HepG2 (cell line): ENCODE measurements around the gene DMTF1. TPM values are rescaled to one million over a fixed set of nuclear protein-coding genes. Genes with fewer than 3 reads are reported as not detected.

Source experiments
- ASH2L ChIP-seq: fragments of 300-600, 200-600 bp; sonication (generic); IDR thresholded peaks from 2 replicates; pipeline ENCODE4 v1.7.0; 2017; ENCODE audit warnings: low read depth, mild to moderate bottlenecking, moderate library complexity, mixed read lengths, low read length; ENCODE audit not compliant: insufficient read length
- BRD4 ChIP-seq: sonication (generic); formaldehyde crosslinking; IDR thresholded peaks from 2 replicates; pipeline ENCODE4 v1.4.0; 2020; ENCODE audit warnings: missing genetic modification reagents
- CREB1 ChIP-seq, 2 experiments: fragments of 450-650 bp in 1 of 2; IDR thresholded peaks; 2 replicates each; pipeline ENCODE4 v1.6.1; 2016 to 2017; ENCODE audit warnings: control low read depth in 1 of 2, mild to moderate bottlenecking in 1 of 2, missing compliant biosample characterization in 1 of 2, missing genetic modification characterization in 1 of 2
- GMEB2 ChIP-seq: IDR thresholded peaks from 2 replicates; pipeline ENCODE4 v1.6.1; 2016; ENCODE audit warnings: missing biosample characterization, missing genetic modification reagents, low read depth
- IKZF1 ChIP-seq: fragments of 450-650 bp; IDR thresholded peaks from 2 replicates; pipeline ENCODE4 v1.7.1; 2016
- NRL ChIP-seq: sonication (generic); formaldehyde crosslinking; IDR thresholded peaks from 2 replicates; pipeline ENCODE4 v1.5.0; 2020; ENCODE audit warnings: missing genetic modification reagents, mild to moderate bottlenecking, moderate library complexity, borderline replicate concordance
- PBX2 ChIP-seq: IDR thresholded peaks from 2 replicates; pipeline ENCODE4 v1.6.1; 2016; ENCODE audit warnings: control low read depth
- REST ChIP-seq, 2 experiments: IDR thresholded peaks; 2 replicates each; pipeline ENCODE4 v1.6.1; 2011 to 2012; ENCODE audit warnings: low read length in 2 of 2, borderline replicate concordance in 1 of 2, low read depth in 1 of 2, mild to moderate bottlenecking in 1 of 2, moderate library complexity in 1 of 2
- TERF1 ChIP-seq: sonication (generic); formaldehyde crosslinking; IDR thresholded peaks from 2 replicates; pipeline ENCODE4 v1.8.0; 2022; ENCODE audit warnings: mild to moderate bottlenecking, missing genetic modification reagents, moderate library complexity
- ZKSCAN1 ChIP-seq: fragments of 150-350 bp; IDR thresholded peaks from 2 replicates; pipeline ENCODE4 v1.6.1; 2014; ENCODE audit warnings: low read length
- ZNF10 ChIP-seq: sonication (generic); formaldehyde crosslinking; IDR thresholded peaks from 2 replicates; pipeline ENCODE4 v1.4.0; 2020; ENCODE audit warnings: mild to moderate bottlenecking, low read depth, missing genetic modification reagents, borderline replicate concordance
- ZNF180 ChIP-seq: sonication (generic); formaldehyde crosslinking; IDR thresholded peaks from 2 replicates; pipeline ENCODE4 v1.4.0; 2020; ENCODE audit warnings: low read depth, missing genetic modification reagents, borderline replicate concordance
- ZNF260 ChIP-seq: sonication (generic); formaldehyde crosslinking; IDR thresholded peaks from 2 replicates; pipeline ENCODE4 v1.4.0; 2020; ENCODE audit warnings: missing genetic modification reagents, low read depth, mild to moderate bottlenecking, borderline replicate concordance
- ZNF292 ChIP-seq: sonication (generic); formaldehyde crosslinking; IDR thresholded peaks from 2 replicates; pipeline ENCODE4 v1.8.1; 2022; ENCODE audit warnings: mild to moderate bottlenecking, low read depth, missing genetic modification reagents, borderline replicate concordance
- ZNF605 ChIP-seq: sonication (generic); formaldehyde crosslinking; IDR thresholded peaks from 2 replicates; pipeline ENCODE4 v1.8.0; 2022; ENCODE audit warnings: mild to moderate bottlenecking, missing genetic modification reagents
- ZNF670 ChIP-seq: sonication (generic); formaldehyde crosslinking; IDR thresholded peaks from 2 replicates; pipeline ENCODE4 v1.8.0; 2022; ENCODE audit warnings: mild to moderate bottlenecking, missing genetic modification reagents, borderline replicate concordance
- ZNF713 ChIP-seq: sonication (generic); formaldehyde crosslinking; IDR thresholded peaks from 2 replicates; pipeline ENCODE4 v1.4.0; 2020; ENCODE audit warnings: mild to moderate bottlenecking, missing genetic modification reagents
- ZNF749 ChIP-seq: sonication (generic); formaldehyde crosslinking; IDR thresholded peaks from 2 replicates; pipeline ENCODE4 v1.8.0; 2022; ENCODE audit warnings: mild to moderate bottlenecking, missing genetic modification reagents, moderate library complexity, borderline replicate concordance
- ZNF83 ChIP-seq: sonication (generic); formaldehyde crosslinking; IDR thresholded peaks from 2 replicates; pipeline ENCODE4 v1.4.0; 2020; ENCODE audit warnings: missing genetic modification reagents, mild to moderate bottlenecking, borderline replicate concordance
- ZNF879 ChIP-seq: sonication (generic); formaldehyde crosslinking; IDR thresholded peaks from 2 replicates; pipeline ENCODE4 v1.8.1; 2023; ENCODE audit warnings: missing genetic modification reagents
- polyA plus RNA-seq, 8 experiments: library from polyadenylated mRNA; depleted of rRNA in 3 of 8; stranded (reverse) in 7 of 8; unstranded in 1 of 8; fragments of >200 nt; fragmentation: Illumina TruSeq in 4 of 8; extraction: Trizol in 4 of 8; gene quantifications; 2 replicates each; pipeline versions ENCODE4 v1.2.1 to v1.2.3, GENCODE V29; 2011 to 2016; ENCODE audit warnings: low read depth in 4 of 8, missing spikeins in 1 of 8, mixed read lengths in 1 of 8; ENCODE audit not compliant: insufficient read depth in 1 of 8
- total RNA-seq, 5 experiments: library from RNA; depleted of rRNA; stranded (reverse); fragments of >200 nt; fragmentation: Illumina TruSeq; extraction: Trizol; gene quantifications; 2 replicates each; pipeline ENCODE4 v1.2.3, GENCODE V29; 2016; ENCODE audit warnings: low read depth in 1 of 5

Gene DMTF1
- total and polyA plus RNA-seq, 2 of the 13 experiments (the other 11 are each of a cell fraction or from before 2014, with no cell fraction given) = 45.8 to 132 TPM

- TF ChIP-seq ASH2L = peak; percentile 96
- TF ChIP-seq GMEB2 = peak; percentile 82
- peak; percentile 91 for TF ChIP-seq CREB1 (IDR thresholded peaks at IDR 0.05)
- TF ChIP-seq CREB1 (CRISPR knock-in tag; IDR thresholded peaks at IDR 0.05) = peak; percentile 95
- TF ChIP-seq ZNF670 (CRISPR knock-in tag) = peak; percentile 47
- TF ChIP-seq BRD4 (CRISPR knock-in tag) = peak; percentile 46; the same call in 1 of the 2 replicates
- TF ChIP-seq PBX2 (CRISPR knock-in tag) = no peak
- TF ChIP-seq TERF1 (CRISPR knock-in tag) = no peak
- TF ChIP-seq ZNF749 = no peak
- TF ChIP-seq ZNF10 (CRISPR knock-in tag) = no peak
- TF ChIP-seq ZNF292 (CRISPR knock-in tag) = no peak; the same call in 1 of the 2 replicates
- no peak for TF ChIP-seq IKZF1
- TF ChIP-seq ZNF83 = no peak
- TF ChIP-seq ZKSCAN1 = no peak
- no peak for TF ChIP-seq ZNF713 (CRISPR knock-in tag)
- TF ChIP-seq ZNF260 (CRISPR knock-in tag) = no peak
- no peak for TF ChIP-seq ZNF180 (CRISPR knock-in tag)
- peak; percentile 79; the same call in 1 of the 2 replicates for TF ChIP-seq NRL
- peak; percentile 93 for TF ChIP-seq ZNF879 (CRISPR knock-in tag)
- TF ChIP-seq ZNF605 (CRISPR knock-in tag) = peak; percentile 91
- TF ChIP-seq REST (IDR thresholded peaks at IDR 0.05; ENCODE audit: borderline replicate concordance in 1 of 2, low read depth in 1 of 2, low read length in 2 of 2) = no peak; a peak in 2 of 4 replicates
Measured at GRCh38 chr7:87152112-87152896, at the start of gene DMTF1 (continued).
